ENCODE results near the gene LGALS9B. TPM values are rescaled to one million over a fixed set of nuclear protein-coding genes. Genes with fewer than 3 reads are reported as not detected.
"Not testable (repeated sequence)": the region's sequence is repeated elsewhere in the genome, so short reads cannot be mapped to it uniquely, and the experiment has no call there.

LGALS9B gene
- total RNA-seq, 2 experiments from 2014 or later, result 0.79 to 2.0 TPM

DNA sequence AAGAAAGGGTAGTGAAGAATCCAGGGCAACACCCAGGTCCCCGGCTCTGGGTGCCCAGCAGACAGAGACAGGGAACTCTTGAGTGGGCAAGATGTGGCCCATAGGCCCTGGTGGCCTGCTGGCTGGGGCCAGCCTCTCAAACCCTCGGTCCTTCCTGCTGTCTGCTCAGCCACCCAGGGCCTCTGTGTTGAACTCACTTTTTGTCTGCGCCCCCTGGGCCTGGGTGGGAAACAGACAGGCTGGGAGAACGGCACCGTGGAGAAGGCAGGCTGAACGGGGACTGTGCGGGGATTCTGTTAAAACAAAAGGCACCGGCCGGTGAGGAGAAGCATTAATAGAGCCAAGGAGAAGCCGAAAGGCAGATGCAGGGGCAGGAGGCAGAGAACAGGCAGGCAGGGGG is 12.2 kb downstream of the LGALS9B start:
- H3K4me3 Mint-ChIP-seq; H3K9me3 Mint-ChIP-seq; POLR2A ChIA-PET; H3K36me3 Mint-ChIP-seq; H3K27ac Mint-ChIP-seq; H3K27me3 Mint-ChIP-seq; ATAC-seq (ENCODE audit: low read depth); DNase-seq; H3K4me1 Mint-ChIP-seq: not testable (repeated sequence)

DNA sequence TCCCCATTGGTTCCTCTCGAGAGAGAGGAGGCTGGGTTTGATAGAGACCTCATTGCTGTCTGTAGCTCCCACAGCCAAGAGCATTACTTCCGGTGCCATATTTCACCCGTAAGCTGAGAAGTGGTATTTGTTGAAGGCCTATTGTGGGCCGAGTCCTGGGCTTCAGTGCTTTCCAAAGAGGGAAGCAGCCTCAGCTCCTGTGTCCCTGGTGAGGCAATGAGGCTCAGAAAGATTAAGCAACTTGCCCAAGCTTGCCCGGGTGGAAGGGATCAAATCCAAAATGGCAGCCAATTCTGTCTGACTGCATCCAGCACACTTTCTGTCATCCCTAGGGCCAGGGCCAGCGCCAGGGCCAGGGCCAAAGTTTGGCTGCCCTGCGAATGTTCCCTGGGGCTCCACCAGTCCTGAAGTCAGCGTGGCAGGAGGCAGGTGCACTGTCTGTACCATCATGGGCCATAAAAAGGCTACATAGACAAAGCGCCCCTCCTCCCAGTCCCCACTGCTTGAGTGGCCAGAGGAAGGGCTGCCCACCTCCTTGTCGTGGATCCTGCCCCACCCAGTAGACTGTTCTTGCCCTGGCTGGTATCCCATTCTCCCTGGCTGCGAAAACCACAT is 13.4 kb downstream of the LGALS9B start:
- H3K9me3 Mint-ChIP-seq; H3K4me3 Mint-ChIP-seq; DNase-seq; H3K36me3 Mint-ChIP-seq; POLR2A ChIA-PET; H3K27me3 Mint-ChIP-seq; ATAC-seq (ENCODE audit: low read depth); H3K27ac Mint-ChIP-seq; H3K4me1 Mint-ChIP-seq: not testable (repeated sequence)

DNA sequence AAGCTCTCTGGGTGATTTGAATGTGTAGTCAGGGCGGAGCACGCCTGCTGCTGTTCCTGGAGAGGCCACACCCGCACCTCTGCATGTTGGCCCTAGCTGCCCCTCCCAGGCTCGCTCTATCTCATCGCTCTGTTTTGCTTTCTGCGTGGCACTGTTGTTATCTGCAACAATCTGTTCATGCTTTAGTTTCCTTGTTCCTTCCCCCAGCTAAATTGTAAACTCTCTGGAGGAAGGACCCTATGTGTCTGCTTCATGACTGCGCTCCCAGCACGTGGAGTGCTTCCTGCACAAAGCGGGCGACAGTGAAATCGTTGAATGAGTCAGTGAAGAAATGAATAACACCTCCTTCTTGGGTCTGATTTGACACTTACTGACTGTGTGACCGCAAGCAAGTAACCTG is 16.5 kb downstream of the LGALS9B start:
- DNase-seq, H3K9me3 Mint-ChIP-seq, H3K27me3 Mint-ChIP-seq, H3K27ac Mint-ChIP-seq, H3K36me3 Mint-ChIP-seq, POLR2A ChIA-PET, H3K4me1 Mint-ChIP-seq, H3K4me3 Mint-ChIP-seq: not testable (repeated sequence)
- peak; percentile 80 for ATAC-seq (ENCODE audit: low read depth)

DNA sequence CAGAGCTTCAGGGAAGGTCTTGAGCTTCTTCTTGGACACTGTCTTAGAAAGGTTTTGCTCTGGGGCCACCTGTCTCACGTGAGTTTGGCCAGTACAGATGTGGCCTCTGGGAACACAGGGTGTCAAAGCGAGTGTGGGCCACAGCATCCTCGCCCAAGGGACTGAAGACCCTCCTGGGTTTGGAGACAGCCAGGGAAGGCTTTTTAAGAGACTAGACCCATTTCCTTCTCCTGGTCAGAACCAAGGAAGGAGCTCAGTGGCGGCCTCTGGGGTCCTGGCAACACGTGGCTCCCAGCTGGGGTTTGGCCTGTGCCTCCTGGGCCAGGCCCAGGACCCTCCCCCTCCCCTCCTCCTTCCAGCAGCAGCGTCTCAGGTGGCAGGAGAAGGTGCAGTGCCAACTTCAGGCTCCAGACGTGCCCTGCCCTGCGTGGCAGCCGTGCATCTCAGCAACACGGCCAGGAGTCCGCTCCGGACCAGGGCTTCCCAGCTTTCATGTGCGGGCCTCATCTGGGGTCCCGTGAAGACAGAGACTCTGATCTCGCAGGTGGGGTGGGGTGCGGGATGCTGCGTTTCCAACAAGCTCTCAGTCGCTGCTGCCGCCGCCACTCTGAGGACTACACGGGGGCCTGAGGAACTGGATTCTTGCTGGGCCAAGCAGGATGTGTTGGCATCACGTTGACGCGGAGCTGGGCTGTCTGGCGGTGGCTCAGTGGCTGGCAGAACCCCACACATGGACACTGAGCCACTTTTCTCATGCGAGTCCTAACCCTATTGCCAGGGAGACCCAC is 19.6 kb downstream of the LGALS9B start:
- POLR2A ChIA-PET; H3K4me3 Mint-ChIP-seq; H3K27ac Mint-ChIP-seq; H3K9me3 Mint-ChIP-seq; H3K4me1 Mint-ChIP-seq; ATAC-seq (ENCODE audit: low read depth); DNase-seq; H3K36me3 Mint-ChIP-seq; H3K27me3 Mint-ChIP-seq: not testable (repeated sequence)

DNA sequence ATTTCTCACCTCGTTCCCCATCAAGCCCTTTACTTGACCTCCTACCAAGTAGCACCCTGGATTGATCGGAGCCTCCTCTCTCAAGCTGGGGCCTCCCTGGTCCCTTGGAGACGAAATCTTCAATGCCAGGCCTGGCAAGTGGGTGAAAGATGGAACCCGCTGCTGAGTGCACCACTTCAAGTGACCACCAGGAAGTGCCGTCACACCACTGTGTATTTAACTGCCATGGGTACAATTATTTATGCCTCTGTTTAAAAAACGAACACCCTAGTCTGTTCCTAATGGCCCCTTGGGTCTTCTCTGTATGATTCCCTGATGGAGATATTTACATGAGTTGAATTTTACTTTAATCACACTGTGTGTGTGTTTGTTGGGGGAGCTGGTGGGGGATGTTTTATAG is 20.4 kb downstream of the LGALS9B start:
- DNase-seq; ATAC-seq (ENCODE audit: low read depth); H3K27me3 Mint-ChIP-seq: not testable (repeated sequence)

DNA sequence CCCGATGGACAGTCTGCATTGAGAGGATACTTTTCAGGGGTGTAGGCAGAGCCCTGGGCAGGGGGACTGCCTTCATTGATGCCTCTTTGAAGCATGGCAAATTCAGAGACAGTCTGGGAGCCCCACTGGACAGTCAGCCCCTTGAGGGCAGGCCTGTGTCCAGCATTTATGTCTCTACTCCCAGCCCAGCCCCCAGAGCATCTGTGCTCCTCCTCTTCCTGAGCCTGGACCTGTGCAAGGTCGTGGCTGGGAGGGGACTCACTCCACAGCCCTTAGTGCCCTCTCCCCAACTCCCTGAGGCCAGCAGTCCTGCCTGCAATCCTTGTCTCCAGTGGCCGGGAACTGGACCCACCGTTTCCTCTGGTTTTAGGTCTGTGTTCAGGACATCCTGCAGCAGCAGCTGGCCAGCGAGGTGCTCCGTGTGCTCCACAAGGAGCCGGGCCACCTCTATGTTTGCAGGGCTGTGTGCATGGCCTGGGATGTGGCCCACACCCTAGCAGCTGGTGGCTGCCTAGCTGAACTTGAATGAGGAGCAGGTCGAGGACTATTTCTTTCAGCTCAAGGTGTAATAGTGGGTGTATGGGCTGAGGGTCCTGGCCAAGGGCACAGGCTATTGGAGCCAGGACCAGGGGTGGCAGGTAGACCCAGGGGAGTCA is 22.6 kb downstream of the LGALS9B start:
- POLR2A ChIA-PET; H3K36me3 Mint-ChIP-seq; H3K9me3 Mint-ChIP-seq; H3K4me3 Mint-ChIP-seq; H3K27ac Mint-ChIP-seq; H3K4me1 Mint-ChIP-seq; ATAC-seq (ENCODE audit: low read depth); H3K27me3 Mint-ChIP-seq; DNase-seq: not testable (repeated sequence)

More for the DNA sequence above, 20.4 kb downstream of the LGALS9B start:
- H3K9me3 Mint-ChIP-seq, H3K4me3 Mint-ChIP-seq, H3K27ac Mint-ChIP-seq, POLR2A ChIA-PET, H3K36me3 Mint-ChIP-seq, H3K4me1 Mint-ChIP-seq: not testable (repeated sequence)

DNA sequence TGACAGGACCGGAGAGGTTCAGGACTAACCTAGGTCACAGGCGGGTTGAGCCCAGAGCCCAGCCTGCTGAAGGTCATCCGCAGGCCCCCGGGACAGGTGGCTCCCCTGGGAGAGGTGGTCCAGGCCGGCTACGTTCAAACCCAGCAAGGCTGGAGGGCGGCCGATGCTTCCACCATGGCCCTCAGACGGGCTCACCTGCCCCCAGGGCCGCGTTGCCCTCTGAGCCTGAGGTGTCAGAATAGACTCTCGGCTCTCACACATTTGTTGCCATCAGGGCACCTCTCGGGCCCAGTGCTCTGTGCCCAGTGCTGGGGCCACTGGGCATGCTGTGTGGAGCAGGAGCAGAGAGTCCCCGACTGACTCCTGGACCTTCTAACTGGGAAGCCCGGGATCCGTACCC is 23.2 kb downstream of the LGALS9B start:
- H3K4me3 Mint-ChIP-seq; DNase-seq; H3K27me3 Mint-ChIP-seq; H3K27ac Mint-ChIP-seq; H3K9me3 Mint-ChIP-seq; ATAC-seq (ENCODE audit: low read depth); H3K36me3 Mint-ChIP-seq; POLR2A ChIA-PET; H3K4me1 Mint-ChIP-seq: not testable (repeated sequence)

DNA sequence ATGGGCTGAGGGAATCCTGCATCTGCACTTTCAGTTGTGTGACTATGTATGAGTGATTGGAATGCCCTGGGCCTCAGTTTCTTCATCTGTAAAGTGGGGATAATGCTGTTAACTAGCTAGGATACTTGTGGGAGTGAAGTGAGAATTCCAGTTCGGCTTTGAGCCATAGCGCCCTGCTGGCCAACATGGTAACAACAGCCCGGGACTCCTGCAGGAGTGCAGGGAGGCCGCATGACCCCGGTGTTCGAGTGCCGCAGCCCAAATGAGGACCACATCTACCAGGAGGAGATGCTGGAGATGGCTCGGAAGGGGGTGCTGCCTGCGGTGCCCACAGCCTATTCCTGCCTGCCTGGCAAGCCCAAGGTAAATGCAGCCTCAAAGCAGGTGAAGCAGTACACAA is 23.7 kb downstream of the LGALS9B start:
- H3K4me3 Mint-ChIP-seq; H3K9me3 Mint-ChIP-seq; H3K27me3 Mint-ChIP-seq; ATAC-seq (ENCODE audit: low read depth); H3K4me1 Mint-ChIP-seq; H3K27ac Mint-ChIP-seq; DNase-seq; H3K36me3 Mint-ChIP-seq; POLR2A ChIA-PET: not testable (repeated sequence)

DNA sequence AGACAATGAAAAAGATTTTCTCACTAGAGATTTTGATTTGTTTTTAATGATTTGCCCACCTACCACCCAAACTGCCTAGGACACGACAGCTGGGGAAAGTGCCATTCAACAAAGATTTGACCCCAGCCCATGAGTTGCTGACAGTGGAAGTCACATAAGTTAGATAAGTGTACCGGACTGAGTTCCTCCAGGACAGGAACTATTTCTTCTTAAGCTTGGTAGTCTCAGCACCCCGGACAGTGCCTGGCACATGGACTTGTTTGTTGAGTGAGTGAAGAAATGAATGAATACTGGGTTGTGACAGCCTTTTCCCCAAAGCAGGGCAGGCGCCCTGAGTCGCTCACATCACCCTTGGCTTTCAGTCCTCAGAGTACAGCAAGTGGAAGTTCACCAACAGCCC is 26.7 kb downstream of the LGALS9B start:
- DNase-seq; H3K4me3 Mint-ChIP-seq; H3K9me3 Mint-ChIP-seq; H3K36me3 Mint-ChIP-seq; H3K27ac Mint-ChIP-seq; H3K27me3 Mint-ChIP-seq; POLR2A ChIA-PET; H3K4me1 Mint-ChIP-seq; ATAC-seq (ENCODE audit: low read depth): not testable (repeated sequence)

DNA sequence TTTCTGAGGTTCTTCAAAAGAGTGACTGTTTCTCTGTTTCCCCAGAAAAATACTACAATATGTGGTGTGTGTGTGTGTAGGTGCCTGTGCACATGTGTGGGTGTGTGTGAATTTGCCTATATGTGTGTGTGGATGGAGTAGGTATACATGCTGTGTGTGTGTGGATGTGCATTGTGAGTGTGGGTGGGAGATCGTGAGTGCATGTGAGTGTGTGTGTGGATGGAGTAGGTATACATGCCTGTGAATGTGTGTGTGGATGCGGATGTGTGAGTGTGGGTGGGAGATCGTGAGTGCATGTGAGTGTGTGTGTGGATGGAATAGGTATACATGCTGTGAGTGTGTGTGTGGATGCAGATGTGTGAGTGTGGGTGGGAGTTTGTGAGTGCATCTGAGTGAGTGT is 32.2 kb downstream of the LGALS9B start:
- DNase-seq; POLR2A ChIA-PET; H3K4me1 Mint-ChIP-seq; H3K27ac Mint-ChIP-seq; H3K9me3 Mint-ChIP-seq; ATAC-seq (ENCODE audit: low read depth); H3K27me3 Mint-ChIP-seq; H3K36me3 Mint-ChIP-seq: not testable (repeated sequence)
- peak overlapping the region; percentile 33 for H3K4me3 Mint-ChIP-seq

DNA sequence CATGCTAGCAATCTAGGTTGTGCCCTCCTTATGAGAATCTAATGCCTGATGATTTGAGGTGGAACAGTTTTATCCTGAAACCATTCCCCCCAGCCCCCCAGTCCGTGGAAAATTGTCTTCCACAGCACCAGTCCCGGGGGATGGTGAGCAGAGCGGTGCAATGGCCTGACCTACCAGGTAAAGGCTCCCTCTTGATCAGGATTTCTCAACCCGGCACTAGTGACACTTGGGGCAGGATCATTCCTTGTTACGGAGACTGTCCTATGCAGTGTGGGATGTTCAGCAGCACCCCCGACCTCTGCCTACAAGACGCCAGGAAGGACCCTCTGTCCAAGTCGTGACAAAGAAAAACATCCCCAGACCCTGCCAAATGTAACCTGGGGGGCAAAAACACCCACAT is 34.0 kb downstream of the LGALS9B start:
- POLR2A ChIA-PET; DNase-seq; H3K9me3 Mint-ChIP-seq; ATAC-seq (ENCODE audit: low read depth); H3K4me1 Mint-ChIP-seq; H3K27me3 Mint-ChIP-seq; H3K27ac Mint-ChIP-seq; H3K4me3 Mint-ChIP-seq; H3K36me3 Mint-ChIP-seq: not testable (repeated sequence)

DNA sequence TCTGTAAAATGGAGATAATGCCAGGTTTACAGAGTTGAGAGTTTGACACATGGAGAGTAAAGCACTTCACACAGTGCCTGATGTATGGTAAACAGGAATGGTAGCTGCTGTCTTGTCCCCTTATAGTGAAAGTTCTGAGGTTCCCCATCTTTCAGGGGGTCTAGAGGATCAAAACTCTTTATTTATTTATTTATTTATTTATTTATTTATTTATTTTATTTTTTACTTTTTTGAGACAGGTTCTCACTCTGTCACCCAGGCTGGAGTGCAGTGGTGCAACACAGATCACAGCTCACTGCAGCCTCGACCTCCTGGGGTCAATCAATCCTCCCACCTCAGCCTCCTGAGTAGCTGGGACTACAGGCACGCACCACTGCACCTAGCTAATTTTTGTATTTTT is 40.1 kb downstream of the LGALS9B start:
- H3K36me3 Mint-ChIP-seq; ATAC-seq (ENCODE audit: low read depth); H3K4me1 Mint-ChIP-seq; H3K4me3 Mint-ChIP-seq; POLR2A ChIA-PET; H3K27me3 Mint-ChIP-seq; H3K9me3 Mint-ChIP-seq; DNase-seq; H3K27ac Mint-ChIP-seq: not testable (repeated sequence)

DNA sequence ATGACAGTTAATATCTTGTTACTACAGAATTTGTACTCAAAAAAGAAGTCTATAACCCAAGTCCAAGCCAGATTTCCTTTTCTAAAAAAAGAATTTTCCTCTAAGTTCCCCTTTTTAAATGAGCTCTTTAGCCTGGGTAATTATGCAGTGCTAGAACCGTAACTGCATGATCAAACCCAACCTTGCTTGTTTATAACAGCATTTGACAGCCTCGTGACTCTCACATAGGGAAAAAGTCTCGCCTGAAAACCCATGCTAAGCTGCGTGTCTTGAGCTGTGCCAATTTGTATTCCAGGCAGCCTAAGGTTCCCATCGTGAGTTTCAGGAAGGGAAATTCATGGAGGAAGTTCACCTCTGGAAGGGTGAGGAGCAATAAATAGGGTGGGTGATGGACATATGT is 44.5 kb downstream of the LGALS9B start:
- H3K27me3 Mint-ChIP-seq; H3K9me3 Mint-ChIP-seq; H3K36me3 Mint-ChIP-seq; ATAC-seq (ENCODE audit: low read depth); POLR2A ChIA-PET; DNase-seq; H3K4me3 Mint-ChIP-seq; H3K27ac Mint-ChIP-seq; H3K4me1 Mint-ChIP-seq: not testable (repeated sequence)

DNA sequence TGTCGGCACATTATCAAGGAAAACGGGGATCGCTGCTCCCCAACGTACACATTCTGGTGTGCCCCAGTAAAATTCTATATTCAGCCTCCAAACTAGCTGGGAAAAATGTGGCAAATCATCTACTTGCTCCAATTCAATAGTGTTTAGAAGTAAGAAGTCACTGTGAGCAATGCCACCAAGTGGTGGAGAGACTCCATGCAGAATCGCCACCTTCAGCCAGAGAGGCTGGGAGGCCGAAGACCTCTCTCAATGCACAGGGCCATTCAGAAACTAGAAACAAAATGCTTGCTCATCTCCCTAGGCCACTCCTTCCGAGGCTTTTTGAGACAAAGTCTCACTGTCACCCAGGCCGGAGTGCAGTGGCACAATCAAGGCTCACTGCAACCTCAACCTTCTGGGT is 48.5 kb downstream of the LGALS9B start:
- H3K4me3 Mint-ChIP-seq; H3K27ac Mint-ChIP-seq; H3K27me3 Mint-ChIP-seq; H3K9me3 Mint-ChIP-seq; DNase-seq; H3K4me1 Mint-ChIP-seq; H3K36me3 Mint-ChIP-seq; ATAC-seq (ENCODE audit: low read depth); POLR2A ChIA-PET: not testable (repeated sequence)

Measured in activated naive CD8-positive, alpha-beta T cell treated with anti-CD3 and anti-CD28 coated beads, Interleukin-2, amount 10 ng/mL, durations not matched to agents 7 days and 5 days (primary cell).